ENCODE data around the gene VAV1.
"Not testable (repeated sequence)": the region's sequence is repeated elsewhere in the genome, so short reads cannot be mapped to it uniquely, and the experiment has no call there.

The VAV1 gene

GRCh38 chr19:6862673-6863078, 90.2 kb downstream of the VAV1 start:
- H3K4me3 ChIP-seq (ENCODE audit: low read depth, low read length) = no peak overlapping the region
- TF ChIP-seq CTCF (IDR thresholded peaks at IDR 0.05; ENCODE audit: low read depth, low read length) = peak; percentile 76

- no peak for TF ChIP-seq CTCF (IDR thresholded peaks at IDR 0.05; ENCODE audit: low read depth, low read length)
- no peak overlapping the region for H3K4me3 ChIP-seq (ENCODE audit: low read depth, low read length)
These were observed 91.9 kb downstream of the VAV1 start for GRCh38 chr19:6864325-6864940.

GRCh38 chr19:6865849-6866248, 93.3 kb downstream of the VAV1 start:
- no peak for TF ChIP-seq CTCF (IDR thresholded peaks at IDR 0.05; ENCODE audit: low read depth, low read length)

GRCh38 chr19:6866741-6867151, 94.2 kb downstream of the VAV1 start:
- no peak for TF ChIP-seq CTCF (IDR thresholded peaks at IDR 0.05; ENCODE audit: low read depth, low read length)
- no peak overlapping the region for H3K4me3 ChIP-seq (ENCODE audit: low read depth, low read length)

More at GRCh38 chr19:6865849-6866248, 93.3 kb downstream of the VAV1 start:
- H3K4me3 ChIP-seq (ENCODE audit: low read depth, low read length) = no peak overlapping the region

- no peak for TF ChIP-seq CTCF (IDR thresholded peaks at IDR 0.05; ENCODE audit: low read depth, low read length)
- H3K4me3 ChIP-seq (ENCODE audit: low read depth, low read length) = no peak overlapping the region
These were observed 95.8 kb downstream of the VAV1 start for GRCh38 chr19:6868351-6868750.

- not testable (repeated sequence) for H3K4me3 ChIP-seq (ENCODE audit: low read depth, low read length)
These were observed 96.8 kb downstream of the VAV1 start for GRCh38 chr19:6869151-6869882.

GRCh38 chr19:6873708-6874431, 101.4 kb downstream of the VAV1 start:
- H3K4me3 ChIP-seq (ENCODE audit: low read depth, low read length) = no peak overlapping the region
- TF ChIP-seq CTCF (IDR thresholded peaks at IDR 0.05; ENCODE audit: low read depth, low read length) = no peak

Data from WI38 (cell line).